Stimulated activated CD4-positive, alpha-beta T cell treated with anti-CD3 and anti-CD28 coated beads, Interleukin-4, amount 100 ng/mL, for 4 hours (primary cell): Measurements from ENCODE around the gene SCIN.
"Not testable (repeated sequence)": the region's sequence is repeated elsewhere in the genome, so short reads cannot be mapped to it uniquely, and the experiment has no call there.

Source experiments
- DNase-seq, 2 experiments: peaks; one replicate each; pipeline ENCODE4 v3.0.0-alpha.2; 2020

Gene SCIN

DNA sequence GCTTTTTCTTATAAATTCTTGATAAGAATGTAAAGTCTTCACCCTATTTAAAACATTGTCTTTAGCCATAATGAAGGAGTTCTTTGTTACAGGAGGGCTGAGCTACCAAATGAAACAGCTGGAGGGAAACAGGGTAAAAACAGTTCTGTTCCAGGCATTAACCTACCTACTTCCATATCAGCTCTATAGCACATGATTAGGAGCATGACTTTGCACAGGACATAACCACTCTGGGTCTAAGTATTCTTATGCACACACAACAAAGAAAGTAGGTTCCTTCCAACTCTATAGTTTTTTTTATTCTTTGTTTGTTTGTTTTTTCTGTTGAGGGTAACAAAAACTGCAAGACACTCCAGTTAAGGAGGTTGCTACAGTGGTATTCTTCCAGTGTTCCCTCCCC lies 52.7 kb downstream of the SCIN start:
- no peak for DNase-seq

DNA sequence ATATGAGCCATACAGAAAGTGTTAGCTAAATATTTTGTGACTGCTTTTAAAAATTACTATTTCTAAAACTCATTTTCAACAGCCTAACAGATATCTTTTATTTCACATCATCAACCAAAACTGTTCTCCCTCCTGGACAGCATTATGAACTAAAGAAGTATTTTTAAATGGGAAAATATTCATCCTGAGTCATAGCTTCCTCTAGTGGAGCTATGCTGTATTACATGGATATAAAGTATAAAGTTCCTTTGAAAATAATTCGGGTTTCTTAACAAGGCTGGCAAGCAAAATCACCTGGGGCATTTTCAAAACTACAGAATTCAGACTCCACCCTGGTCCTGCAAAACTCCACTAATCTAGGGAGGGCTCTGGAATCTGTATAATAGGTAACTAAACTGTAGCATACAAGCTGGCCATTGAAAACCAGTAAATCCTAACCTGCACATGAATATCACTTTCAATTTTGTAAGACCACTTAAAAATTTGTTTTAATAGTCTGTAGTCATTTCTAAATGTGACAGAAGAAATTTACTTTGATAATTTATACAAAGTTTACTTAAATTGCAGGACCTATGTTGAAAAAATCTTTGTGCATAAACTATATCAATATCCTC lies 53.5 kb downstream of the SCIN start:
- DNase-seq = no peak

DNA sequence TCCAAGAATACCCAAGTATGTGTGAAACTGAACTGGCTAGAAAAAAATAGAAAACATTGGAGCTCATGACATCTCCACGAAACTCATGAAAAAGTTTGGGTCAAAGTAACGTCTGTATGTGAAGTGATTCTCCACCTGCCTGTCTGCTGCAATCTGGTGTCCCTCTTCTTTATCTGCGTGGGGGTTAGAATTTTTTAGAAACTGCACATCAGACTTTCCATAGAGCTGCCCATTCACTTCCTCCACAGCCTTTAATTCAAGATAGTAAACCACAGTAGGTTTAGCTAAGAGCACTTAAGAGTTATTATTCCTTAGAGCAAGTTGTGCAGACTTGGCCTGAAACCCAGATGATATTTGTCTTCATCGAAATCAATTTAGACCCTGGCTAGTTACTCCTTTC lies 55.3 kb downstream of the SCIN start:
- DNase-seq = no peak

DNA sequence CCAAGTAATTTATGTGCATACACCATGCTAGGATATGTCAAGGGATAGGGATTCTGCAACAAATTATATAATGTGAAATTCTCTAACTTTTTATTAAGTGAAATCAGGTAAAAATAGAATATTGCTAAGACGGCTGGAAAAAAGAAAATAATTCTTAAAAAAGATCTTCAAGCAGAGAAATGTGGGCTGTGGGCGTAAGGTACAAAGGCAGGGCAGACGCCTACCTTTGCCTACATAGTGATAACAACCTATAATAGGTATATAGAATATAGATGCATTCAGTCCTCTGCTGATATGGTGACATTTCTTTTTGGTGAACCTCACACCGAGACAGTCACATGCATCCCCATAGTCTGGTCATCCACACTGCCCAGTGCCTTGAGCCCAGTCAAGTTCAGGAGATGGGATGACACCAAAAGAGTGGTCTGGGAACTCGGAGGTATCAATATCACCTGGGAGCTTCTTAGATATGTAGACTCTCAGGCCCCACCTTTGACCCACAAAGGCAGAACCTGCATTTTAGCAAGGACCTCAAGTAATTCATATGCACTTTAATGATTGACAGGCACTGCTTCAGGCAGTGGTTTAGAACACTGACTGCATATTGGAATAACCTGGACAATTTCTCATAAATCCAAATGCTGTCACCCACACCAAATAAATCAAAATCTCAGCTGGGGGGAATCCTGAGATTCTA lies 59.4 kb downstream of the SCIN start:
- DNase-seq = no peak

DNA sequence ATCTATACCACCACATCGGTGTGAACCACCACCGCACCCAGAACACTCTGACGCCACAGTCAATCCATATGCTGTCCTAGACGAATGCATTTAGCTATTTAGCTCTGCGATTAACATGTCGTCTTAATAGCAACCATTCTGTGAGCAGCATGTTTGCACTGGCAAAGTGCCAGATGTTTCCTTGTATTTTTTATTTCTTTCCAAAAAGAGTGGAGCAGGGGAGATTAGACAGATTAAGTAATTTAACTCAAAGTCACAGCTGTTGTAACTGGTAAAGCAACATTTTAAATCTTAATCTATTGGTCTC lies 59.9 kb downstream of the SCIN start:
- no peak for DNase-seq

DNA sequence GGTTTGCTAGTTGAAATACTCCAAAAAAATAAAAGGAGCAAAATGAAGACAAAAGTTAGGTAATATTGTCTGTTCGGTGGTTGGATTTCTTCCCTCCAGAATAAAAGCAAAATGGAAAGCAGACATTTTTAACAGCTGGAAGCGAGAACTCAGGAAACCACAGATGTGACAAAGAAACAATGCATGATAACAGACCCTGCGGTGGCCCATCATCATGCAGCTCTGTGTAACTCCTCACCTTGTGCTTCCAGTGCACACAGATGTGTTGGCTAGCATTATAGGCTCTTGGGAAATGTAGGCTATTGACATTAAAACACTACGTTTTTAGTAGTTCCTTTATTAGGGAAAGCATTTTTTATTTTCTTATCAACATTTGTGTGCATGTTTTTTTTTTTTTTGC lies 63.1 kb downstream of the SCIN start:
- no peak for DNase-seq

DNA sequence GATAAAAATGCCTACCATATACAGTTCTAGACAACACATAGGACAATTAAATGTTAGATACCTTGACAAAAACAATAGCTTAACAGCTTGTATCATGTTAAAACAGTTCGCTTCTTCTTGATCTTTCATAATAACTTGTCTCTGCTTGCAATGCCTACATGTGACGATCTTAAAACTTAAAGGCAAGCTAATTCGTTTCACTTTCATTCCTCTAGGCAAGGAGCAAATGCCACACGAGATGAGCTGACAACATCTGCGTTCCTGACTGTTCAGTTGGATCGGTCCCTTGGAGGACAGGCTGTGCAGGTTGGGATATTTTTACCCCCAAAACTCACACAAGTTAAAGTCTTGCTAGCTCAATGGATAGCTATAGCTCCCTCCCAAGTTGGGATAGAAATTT lies 65.3 kb downstream of the SCIN start:
- no peak for DNase-seq

DNA sequence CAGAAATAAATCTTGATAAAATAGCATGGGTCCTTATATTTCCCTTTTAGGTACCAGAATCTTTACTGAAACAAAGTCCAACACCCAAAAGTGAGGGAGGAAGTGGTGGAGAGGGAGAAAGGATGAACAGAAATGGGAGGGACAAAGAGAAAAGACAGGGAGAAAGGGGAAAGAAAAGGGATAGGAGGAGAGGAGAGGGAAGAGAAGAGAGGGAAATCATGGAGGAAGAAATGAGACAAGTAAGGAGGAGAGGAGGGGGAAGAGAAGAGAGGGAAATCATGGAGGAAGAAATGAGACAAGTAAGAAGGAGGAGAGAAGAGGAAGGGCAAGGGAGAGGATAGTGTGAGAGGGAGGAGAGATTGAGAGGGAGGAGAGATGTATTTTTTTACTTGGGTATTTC lies 66.8 kb downstream of the SCIN start:
- no peak for DNase-seq

DNA sequence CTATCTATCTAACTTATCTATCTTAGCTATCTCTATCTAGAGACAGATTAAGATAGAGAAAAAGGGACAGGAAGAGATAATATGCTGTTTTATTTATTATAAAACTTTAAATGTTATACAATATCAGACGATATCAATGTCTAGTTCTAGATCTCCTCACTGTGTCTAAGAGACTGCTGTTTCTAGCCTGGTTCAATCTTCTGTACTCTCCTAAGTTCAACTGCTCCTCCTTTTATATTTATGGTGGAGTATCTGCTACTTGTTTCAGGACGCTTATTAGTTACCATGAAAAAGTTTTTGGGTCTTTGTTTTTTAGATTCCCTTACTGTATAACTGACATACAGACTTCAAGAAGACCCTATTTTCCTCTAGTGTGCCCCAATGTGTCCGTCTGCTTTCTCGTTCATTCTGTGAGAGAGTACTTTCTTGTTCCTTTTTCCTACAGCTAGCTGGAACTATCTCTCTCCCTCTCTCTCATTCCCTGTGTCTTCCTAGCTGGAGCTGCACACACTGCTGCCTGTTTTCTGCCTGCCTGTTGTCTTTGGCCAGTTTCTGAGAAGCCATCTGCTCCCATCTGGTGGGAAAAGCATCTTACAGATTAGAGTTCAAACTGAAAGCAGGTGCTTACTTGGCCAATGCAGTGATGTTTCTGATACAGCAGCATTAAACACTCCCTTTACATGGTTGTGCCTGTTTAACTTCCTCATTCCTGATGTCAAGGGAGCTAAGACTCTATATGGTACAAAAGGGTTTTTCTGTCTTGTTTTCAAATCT lies 67.5 kb downstream of the SCIN start:
- DNase-seq = no peak

DNA sequence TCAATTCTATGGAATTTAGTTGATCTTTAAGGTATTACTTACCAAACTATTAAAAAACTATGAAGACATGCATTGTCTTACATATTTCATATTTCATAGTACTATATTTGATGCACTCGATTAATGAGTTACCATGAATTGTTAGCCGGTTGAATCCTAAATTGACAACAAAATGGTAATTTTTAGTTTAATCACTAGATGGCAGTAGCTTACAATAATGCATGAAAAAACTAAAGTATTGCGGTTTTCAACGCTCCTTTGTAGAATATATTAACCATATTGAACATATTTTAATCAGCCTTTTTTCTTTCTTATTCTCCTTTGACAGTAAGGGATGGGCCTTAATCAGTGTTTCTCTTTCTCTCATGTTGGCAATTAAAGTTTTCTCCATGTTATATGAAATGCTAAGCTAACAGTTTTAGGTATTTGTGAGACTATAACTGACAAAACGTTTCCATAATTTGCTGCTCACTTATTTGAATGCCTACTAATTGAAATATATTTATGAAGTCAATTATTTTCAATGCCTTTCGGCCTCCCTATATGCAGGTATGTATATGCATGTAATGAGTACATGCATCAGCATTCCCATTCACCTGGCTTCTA lies 68.4 kb downstream of the SCIN start:
- DNase-seq = no peak

DNA sequence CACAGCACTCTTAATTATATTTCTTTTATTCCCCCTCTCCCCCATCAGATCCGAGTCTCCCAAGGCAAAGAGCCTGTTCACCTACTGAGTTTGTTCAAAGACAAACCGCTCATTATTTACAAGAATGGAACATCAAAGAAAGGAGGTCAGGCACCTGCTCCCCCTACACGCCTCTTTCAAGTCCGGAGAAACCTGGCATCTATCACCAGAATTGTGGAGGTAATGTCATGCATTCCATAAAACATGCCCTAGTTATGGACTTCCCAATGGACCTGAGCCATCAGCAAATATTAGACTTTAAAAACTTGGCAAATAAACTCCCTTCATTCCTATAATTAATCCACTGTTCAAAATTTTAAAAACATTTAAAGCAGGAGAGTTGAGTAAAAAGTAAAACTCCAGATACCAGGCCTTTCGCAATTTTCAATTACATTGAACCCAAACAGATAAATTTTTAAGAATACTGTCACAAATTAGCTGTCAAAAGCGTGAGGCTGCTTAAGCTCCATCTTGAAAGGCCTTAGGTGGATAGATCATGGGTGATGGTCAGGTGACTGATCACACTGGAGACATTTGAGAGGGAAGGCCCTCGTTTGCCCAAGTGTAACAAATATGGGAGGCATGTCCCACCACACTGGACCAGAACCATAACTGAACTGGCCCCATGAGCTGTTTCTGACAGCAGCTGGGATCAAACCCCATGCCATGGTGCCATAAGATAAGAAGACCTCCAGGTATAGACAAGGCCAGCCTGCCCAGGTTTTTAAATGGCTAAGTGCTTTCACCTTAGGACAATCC lies 70.0 kb downstream of the SCIN start:
- DNase-seq = no peak

DNA sequence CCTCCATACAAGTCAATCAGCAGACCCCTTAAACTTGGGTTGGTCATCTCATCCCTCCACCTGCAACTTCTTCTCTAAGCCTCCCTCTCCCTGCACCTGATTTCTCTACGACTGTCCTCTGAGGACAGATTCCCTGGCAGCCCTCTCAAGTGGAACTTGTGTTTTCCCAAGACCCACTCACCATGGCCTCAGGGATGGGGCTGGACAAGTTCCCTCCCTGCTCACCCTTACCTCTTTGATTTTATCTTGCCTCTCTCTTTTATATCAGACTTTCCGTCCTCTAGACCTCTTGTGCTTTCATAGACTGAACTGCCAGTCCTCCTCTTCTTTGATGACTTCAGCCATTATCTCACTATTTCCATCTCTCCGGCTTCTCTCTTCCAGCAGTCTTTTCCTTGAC lies 70.7 kb downstream of the SCIN start:
- no peak for DNase-seq

DNA sequence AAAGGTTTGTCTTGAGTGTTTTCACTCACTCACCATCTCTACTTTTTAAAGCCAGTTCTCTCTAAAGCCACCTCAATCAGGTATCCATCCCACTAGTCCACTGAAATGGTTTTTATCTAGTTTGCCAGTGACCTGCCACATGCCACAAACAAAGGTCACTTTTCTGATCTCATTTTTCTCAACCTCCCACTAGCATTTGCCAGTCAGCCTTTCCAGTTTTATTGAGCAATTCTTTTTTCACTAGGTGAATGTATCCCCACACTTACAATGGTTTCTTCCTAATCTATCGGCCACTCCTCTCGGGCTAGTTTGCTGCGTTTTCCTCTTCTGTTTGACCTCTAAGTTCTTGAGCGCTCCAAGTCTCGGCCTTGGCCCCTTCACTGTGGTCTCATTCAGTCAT lies 72.0 kb downstream of the SCIN start:
- no peak for DNase-seq

DNA sequence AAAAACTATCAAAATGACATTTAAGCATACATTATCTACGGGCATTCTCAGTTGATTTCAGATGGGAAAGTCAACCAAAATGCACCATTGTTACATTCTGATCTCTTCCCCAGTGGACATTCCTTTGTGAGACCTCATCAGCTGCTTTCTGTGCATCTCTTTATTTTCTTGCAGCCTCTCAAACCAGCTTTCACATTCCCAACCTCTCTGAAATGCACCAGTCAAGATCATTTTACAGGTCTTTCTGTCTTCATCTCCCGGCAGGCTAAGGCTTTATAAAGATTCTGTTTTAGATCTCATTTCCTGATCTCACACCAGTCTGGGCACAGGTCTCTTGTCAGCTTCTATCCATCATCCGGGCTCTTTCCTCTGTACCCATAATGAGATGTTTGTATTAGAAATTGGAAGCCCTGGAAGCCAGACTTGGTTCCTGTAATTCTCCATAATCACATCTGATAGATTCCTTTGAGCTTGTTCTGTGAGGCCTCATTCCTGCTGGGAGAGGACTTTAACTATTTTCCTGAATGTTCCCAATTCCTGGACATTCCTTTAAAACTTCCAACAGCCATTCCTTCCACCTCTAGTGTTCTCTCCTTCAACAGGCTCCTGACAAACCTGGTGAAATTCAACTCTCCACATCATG lies 72.6 kb downstream of the SCIN start:
- no peak for DNase-seq

DNA sequence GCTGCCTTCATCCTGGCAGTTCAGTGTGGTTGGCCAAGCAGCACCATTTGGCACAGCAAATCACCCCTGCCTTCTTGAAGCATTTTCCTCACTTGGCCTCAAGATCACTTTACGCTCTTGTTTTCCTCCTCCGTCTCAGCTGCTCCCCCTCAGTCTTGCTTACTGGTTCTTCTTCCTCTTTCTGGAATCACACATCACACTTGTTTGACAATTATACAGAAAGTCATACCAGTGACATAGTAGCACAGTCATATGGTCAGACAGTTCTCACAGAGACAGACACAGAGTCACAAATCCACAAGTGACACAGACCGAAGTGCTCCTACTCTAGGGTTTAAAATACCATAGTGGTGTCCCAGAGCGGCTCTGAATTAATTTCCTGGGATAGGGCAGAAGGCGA lies 73.1 kb downstream of the SCIN start:
- DNase-seq = no peak

DNA sequence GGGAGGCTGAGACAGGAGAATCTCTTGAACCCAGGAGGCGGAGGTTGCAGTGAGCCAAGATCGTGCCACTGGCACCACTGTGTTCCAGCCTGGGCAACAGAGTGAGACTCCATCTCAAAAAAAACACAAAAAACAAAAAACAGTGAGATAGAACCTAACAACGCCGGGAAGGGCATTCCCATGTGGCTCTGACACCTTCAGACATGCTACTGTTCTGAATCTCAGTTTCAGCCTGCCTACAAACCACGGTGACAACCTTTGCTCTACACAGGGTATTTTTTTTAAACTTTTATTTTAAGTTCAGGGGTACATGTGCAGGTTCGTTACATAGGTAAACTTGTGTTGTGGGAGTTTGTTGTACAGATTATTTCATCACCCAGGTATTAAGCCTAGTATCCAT lies 74.7 kb downstream of the SCIN start:
- DNase-seq = not testable (repeated sequence)

DNA sequence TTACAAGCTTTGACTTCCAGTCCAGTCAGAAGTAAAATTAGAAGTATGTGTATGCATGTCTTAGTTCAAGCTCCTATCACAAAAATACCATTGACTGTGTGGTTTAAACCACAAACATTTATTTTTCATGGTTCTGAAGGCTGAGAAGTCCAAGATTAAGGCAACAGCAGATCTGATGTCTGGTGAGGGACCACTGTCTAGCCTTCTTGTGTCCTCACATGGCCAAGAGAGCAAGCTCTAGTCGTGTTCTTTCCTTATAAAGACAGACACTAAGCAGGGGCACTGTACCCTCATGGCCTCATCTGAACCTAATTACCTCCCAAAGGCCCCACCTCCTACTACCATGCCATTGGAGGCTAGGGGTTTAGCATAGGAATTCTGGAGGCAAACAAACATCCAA lies 75.6 kb downstream of the SCIN start:
- no peak for DNase-seq

DNA sequence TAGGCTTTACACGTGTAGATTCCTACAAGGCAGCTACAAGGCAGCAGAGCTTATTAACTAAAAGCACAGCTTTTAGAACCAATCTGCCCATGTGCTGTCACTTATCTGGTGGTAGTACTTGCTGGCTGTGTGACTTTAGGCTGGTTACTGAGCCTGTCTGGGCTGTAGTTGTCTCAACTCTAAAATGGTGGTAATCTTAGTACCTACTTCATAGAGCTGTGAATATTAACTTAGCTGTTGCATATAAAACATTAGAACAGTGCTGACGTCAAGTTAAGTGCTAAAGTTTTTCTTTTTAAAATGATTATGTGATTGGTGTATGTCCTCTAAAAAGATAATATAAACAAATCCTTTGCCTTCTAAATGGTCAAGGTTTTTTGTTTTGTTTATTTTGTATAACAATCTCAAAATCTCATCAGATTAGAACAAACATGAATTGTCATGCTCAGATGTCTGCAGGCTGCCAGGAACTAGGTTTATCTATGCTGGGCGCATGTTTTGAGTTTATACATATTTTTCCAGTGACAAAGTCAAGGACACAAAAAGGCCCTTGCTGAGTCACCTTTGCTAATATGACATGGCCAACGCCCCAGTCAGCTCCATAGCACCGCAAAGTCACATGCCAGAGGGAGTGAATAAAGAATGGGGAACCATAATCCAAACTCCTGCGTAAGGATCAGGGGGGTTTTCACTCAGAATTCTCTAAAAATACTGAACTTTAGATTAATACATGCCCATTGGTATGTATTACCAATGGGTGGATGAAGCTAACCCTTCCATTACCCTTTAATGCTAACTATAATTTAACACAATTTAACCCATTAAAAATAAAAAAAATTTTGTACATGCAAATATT lies 77.1 kb downstream of the SCIN start:
- no peak for DNase-seq

DNA sequence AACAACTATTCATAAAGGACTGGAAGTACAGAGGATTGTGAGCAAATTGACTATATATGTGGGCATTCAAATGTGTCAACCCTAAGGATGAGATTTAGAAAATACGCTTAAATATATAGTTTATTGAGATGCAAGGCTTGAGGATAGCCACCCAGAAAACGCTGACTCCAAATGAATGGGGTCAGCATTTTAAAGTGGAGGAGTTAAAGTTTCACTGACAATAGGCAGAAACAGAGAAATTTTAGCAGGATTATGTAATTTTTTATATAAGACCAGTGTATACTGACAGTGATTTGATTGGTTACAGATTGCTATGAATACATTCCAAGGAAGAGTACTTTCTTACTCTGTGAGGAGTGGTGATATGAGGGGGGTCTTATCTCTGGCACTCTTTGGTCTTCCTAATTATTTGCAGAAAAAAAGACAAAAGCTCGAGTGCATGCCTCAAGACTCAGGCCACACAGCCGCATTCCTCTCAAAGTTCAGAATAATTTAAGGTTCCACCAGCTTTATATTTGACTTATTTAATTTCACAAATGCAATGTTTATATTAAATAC lies 78.3 kb downstream of the SCIN start:
- DNase-seq = no peak

DNA sequence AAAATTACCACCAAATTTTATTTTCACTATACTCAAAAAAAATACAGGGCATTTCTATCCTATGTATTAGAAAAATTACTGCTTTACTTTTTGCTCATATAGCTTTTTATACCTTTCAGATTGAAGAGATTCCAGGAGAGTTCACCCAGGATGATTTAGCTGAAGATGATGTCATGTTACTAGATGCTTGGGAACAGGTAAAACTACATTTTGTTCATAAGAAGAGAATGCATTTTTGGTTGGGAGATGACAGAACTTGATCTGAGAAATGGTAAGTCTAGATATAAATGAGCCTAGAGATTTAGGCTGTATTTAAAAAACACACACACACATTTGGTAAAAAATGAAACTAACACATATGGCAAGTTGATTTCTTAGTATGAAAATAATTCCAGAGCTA lies 78.8 kb downstream of the SCIN start:
- DNase-seq = no peak

DNA sequence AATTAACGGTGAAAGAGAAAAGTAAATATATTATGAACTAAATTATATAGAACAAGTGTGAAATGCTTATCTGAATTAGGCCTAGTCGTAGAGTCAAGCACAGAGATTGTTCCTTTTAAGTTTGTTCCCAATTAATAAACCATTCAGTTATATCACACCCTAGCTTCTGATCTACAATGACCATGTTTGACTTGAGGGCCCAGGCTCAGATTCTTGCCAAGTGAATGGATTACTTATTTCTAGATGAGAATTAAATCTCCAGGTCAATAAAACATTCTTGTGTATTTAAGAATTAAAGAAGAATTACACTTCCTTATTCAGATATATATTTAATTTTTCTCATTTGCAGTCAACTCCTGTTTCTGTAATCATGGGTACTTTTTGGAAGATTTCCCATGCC lies 79.6 kb downstream of the SCIN start:
- no peak for DNase-seq
